Bronchial epithelial cell (primary cell): ENCODE measurements around the gene CDC37. TPM values are rescaled to one million over a fixed set of nuclear protein-coding genes. Genes with fewer than 3 reads are reported as not detected.

Source experiments
- DNase-seq: peaks from one replicate; pipeline ENCODE4 v3.0.0-alpha.2; 2010; ENCODE audit warnings: low read depth
- FAIRE-seq: peaks from 2 replicates; lab custom pipeline; 2011; peaks lifted over from hg19 to GRCh38; lab: Jason Lieb, UNC
- H3K27me3 ChIP-seq: 2 replicates; pipeline ENCODE4 v1.5.1; 2011; ENCODE audit warnings: low read length; ENCODE audit not compliant: control insufficient read depth, insufficient read depth
- H3K36me3 ChIP-seq: 2 replicates; pipeline ENCODE4 v1.5.1; 2011; ENCODE audit warnings: low read length; ENCODE audit not compliant: control insufficient read depth, insufficient read depth
- H3K4me3 ChIP-seq: 2 replicates; pipeline ENCODE4 v1.5.1; 2011; ENCODE audit warnings: mild to moderate bottlenecking, low read depth, low read length, control low read depth
- CTCF ChIP-seq: IDR thresholded peaks from 2 replicates; pipeline ENCODE4 v1.5.1; 2011; ENCODE audit warnings: mild to moderate bottlenecking, moderate library complexity, low read length, control low read depth, inconsistent platforms; ENCODE audit not compliant: insufficient read depth, severe bottlenecking
- total RNA-seq: library from RNA; depleted of rRNA; stranded (reverse); fragments of >200 nt; gene quantifications from 2 replicates; pipeline ENCODE4 v1.2.1, GENCODE V29; 2014

CDC37 gene
- 195 TPM in 2 replicates for total RNA-seq

- Histone ChIP-seq H3K4me3 (peak within 1 kb of the TSS; percentile 82), H3K36me3 (peaks cover 6% of the 10 kb centered on the region), H3K27me3 (peaks cover 5% of the 10 kb centered on the region)
- DNase-seq = peak; percentile 89
- FAIRE-seq = no peak
- TF ChIP-seq CTCF = no peak
Observed at GRCh38 chr19:10403137-10404021, at the start of gene CDC37. CDC37 (minus strand) TSS chr19:10403542; CDS start chr19:10403479, 63 bp downstream.

GRCh38 chr19:10450853-10451609 lies 47.7 kb upstream of the CDC37 start:
- Histone ChIP-seq H3K27me3 (no peaks in the 10 kb centered on the region), H3K4me3 (no peak overlapping the region), H3K36me3 (no peaks in the 10 kb centered on the region)
- no peak for DNase-seq
- FAIRE-seq = no peak
- TF ChIP-seq CTCF = no peak

GRCh38 chr19:10450191-10450852 lies 47.0 kb upstream of the CDC37 start:
- H3K27me3 ChIP-seq = no peaks in the 10 kb centered on the region
- FAIRE-seq = no peak
- no peak for TF ChIP-seq CTCF
- H3K36me3 ChIP-seq = no peaks in the 10 kb centered on the region
- DNase-seq = no peak
- no peak overlapping the region for H3K4me3 ChIP-seq

GRCh38 chr19:10449037-10449436 lies 45.7 kb upstream of the CDC37 start:
- FAIRE-seq (no peak), DNase-seq (no peak)
- Histone ChIP-seq H3K27me3 (no peaks in the 10 kb centered on the region), H3K4me3 (no peak overlapping the region), H3K36me3 (no peaks in the 10 kb centered on the region)
- TF ChIP-seq CTCF = no peak

GRCh38 chr19:10442698-10443097 lies 39.4 kb upstream of the CDC37 start:
- no peak for TF ChIP-seq CTCF
- DNase-seq (no peak), FAIRE-seq (no peak)
- H3K36me3 ChIP-seq = no peaks in the 10 kb centered on the region
- no peak overlapping the region for H3K4me3 ChIP-seq
- H3K27me3 ChIP-seq = no peaks in the 10 kb centered on the region
